ENCODE data around the gene BNIP5.

Gene BNIP5

DNA sequence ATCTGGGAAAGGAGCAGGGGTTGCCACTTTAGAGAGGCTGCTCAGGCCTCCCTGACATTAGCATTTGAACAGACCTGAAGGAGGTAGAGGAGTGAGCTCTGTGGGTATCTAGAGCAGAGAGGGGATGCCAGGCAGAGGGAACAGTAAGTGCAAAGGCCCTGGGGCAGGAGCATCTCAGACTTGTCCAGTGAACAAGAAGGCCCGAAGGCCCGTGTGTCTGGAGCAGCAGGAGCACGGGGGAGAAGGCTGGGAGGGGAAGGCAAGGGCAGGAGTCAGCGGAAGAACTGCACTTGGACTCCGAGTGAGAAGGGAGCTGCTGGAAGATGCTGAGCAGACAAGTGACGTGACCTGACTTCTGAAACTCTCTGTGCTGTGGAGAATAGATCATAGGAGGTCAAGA, 35.4 kb upstream of the BNIP5 start:
- Histone ChIP-seq H3K36me3 (no peaks in the 10 kb centered on the region), H3K9me3 (no peaks in the 10 kb centered on the region), H3K27me3 (no peaks in the 10 kb centered on the region), H3K27ac (no peak overlapping the region), H3K4me3 (ENCODE audit: low read depth in 1 of 2, low read length in 1 of 2) (no peak overlapping the region), H3K4me1 (ENCODE audit: control insufficient read depth in 1 of 2, insufficient read depth in 1 of 2, low read depth in 1 of 2, low read length in 1 of 2) (peaks cover 48 to 54% of the 10 kb centered on the region in 2 experiments)
- TF ChIP-seq, protein P1, sequence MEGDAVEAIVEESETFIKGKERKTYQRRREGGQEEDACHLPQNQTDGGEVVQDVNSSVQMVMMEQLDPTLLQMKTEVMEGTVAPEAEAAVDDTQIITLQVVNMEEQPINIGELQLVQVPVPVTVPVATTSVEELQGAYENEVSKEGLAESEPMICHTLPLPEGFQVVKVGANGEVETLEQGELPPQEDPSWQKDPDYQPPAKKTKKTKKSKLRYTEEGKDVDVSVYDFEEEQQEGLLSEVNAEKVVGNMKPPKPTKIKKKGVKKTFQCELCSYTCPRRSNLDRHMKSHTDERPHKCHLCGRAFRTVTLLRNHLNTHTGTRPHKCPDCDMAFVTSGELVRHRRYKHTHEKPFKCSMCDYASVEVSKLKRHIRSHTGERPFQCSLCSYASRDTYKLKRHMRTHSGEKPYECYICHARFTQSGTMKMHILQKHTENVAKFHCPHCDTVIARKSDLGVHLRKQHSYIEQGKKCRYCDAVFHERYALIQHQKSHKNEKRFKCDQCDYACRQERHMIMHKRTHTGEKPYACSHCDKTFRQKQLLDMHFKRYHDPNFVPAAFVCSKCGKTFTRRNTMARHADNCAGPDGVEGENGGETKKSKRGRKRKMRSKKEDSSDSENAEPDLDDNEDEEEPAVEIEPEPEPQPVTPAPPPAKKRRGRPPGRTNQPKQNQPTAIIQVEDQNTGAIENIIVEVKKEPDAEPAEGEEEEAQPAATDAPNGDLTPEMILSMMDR (IDR thresholded peaks at IDR 0.05) = no peak

DNA sequence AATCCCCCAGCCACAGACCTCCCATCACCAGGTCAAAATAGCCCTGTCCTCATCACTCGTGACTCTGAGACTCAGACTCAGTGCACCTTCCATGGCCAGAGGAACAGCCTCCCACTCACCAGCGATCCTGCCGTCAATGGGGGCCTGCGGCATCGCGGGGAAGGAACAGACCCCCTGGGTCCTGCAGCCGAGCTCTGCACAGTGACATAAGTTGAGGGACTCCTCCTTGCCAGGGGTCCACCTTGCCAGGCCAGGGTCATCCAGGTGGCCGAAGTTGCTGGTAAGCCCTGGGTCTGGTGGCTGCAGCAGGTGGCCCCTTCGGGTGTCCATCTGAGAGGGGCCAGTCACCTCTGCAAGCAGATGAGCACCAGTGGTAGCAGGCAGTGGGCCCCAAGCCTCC, 34.5 kb upstream of the BNIP5 start:
- Histone ChIP-seq H3K4me3 (ENCODE audit: low read depth in 1 of 2, low read length in 1 of 2) (no peak overlapping the region), H3K36me3 (no peaks in the 10 kb centered on the region)
- TF ChIP-seq, protein P1 (IDR thresholded peaks at IDR 0.05) = no peak

DNA sequence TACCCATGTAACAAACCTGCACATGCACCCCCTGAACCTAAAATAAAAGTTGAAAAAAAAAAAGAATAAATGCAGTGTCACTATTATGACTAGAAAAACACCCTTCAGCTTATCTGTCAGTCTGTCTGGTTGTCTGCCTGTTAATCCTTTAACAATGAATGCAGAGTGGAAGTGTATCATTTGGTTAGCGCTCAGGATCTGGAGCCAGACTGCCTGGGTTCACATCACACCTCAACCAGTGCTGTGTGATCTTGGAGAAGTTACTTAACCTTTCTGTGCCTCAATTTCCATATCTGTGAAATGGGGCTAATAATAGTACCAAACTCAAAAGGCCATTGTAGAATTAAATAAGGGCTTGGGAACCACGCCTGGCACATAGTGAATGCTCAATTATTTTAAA, 34.0 kb upstream of the BNIP5 start:
- H3K27me3 ChIP-seq = no peaks in the 10 kb centered on the region
- no peaks in the 10 kb centered on the region for H3K9me3 ChIP-seq
- H3K36me3 ChIP-seq = no peaks in the 10 kb centered on the region
- peaks cover 56 to 65% of the 10 kb centered on the region in 2 experiments for H3K4me1 ChIP-seq (ENCODE audit: control insufficient read depth in 1 of 2, insufficient read depth in 1 of 2, low read depth in 1 of 2, low read length in 1 of 2)
- H3K4me3 ChIP-seq (ENCODE audit: low read depth in 1 of 2, low read length in 1 of 2) = no peak overlapping the region
- TF ChIP-seq, protein P1 (IDR thresholded peaks at IDR 0.05) = no peak
- no peak overlapping the region for H3K27ac ChIP-seq

More for the DNA sequence above, 34.5 kb upstream of the BNIP5 start:
- Histone ChIP-seq H3K9me3 (no peaks in the 10 kb centered on the region), H3K4me1 (ENCODE audit: control insufficient read depth in 1 of 2, insufficient read depth in 1 of 2, low read depth in 1 of 2, low read length in 1 of 2) (peaks cover 56 to 63% of the 10 kb centered on the region in 2 experiments), H3K27me3 (no peaks in the 10 kb centered on the region), H3K27ac (no peak overlapping the region)

DNA sequence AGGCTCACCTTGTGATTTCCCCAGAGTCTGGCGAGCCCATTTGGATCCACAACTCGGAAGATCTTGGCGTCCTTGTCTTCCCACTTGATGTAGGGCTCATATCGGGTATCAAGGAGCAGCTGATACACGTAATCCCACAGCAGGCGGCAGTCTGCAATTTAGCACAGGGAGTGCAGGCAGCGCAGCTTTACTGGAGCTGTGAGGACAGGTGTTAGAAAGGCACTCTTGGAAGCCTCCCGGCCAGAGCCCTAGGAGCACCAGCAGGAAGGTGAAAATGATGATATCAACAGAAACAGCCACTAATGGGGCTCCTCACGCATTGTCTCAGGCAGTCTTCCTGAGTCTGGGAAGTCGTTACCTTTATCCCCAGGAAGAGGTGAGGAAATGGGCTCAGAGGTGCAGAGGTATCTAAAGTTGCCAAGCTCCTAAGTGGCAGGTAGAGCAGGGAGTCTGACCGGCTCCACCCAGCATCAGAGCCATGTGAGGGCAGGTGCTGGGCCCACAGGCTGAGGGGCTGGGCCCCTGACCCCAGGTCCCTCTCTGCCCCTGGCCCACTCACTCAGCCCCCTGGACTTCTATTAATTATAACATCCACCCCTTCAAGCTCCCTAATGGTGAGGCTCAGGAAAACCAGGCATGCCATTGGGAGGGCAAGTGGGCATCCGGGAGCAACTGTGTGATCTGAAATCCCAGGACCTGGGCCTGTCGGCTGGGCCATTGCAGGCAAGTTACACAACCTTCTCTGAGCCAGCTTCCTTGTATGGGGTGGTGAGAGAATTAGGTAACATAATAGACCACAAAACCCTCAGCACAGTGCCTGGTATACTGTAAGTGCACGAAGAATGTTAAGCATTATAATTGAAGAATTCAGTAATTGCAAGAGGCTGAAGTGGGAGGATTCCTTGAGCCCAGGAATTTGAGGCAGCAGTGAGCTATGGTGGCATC, 32.5 kb upstream of the BNIP5 start:
- Histone ChIP-seq H3K4me3 (ENCODE audit: low read depth in 1 of 2, low read length in 1 of 2) (peak overlapping the region; percentile 22 to 54), H3K9me3 (no peaks in the 10 kb centered on the region), H3K4me1 (ENCODE audit: control insufficient read depth in 1 of 2, insufficient read depth in 1 of 2, low read depth in 1 of 2, low read length in 1 of 2) (peaks cover 62 to 73% of the 10 kb centered on the region in 2 experiments), H3K27ac (peak overlapping the region; percentile 87), H3K36me3 (no peaks in the 10 kb centered on the region), H3K27me3 (no peaks in the 10 kb centered on the region)
- TF ChIP-seq, protein P1 (IDR thresholded peaks at IDR 0.05) = no peak

DNA sequence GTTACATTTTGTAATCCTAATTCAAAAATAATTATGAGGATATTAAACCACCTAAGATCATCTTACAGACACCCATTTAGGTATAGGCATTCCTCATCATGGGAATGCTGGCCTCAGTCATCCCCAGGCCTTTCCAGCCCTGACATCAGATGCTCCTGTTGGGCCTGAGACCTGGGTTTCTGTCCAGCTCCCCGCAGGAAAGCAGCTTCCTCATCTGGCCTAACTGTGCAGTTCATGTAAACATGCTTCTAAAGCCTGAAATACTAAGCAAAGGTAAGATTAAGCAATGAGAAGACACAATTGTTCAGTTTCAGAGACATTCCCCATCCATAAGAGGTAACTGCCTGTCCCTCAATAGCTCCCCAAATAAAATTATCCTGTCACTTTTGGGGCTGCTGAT, 31.7 kb upstream of the BNIP5 start:
- Histone ChIP-seq H3K4me1 (ENCODE audit: control insufficient read depth in 1 of 2, insufficient read depth in 1 of 2, low read depth in 1 of 2, low read length in 1 of 2) (peaks cover 59 to 75% of the 10 kb centered on the region in 2 experiments), H3K36me3 (no peaks in the 10 kb centered on the region), H3K27me3 (no peaks in the 10 kb centered on the region), H3K4me3 (ENCODE audit: low read depth in 1 of 2, low read length in 1 of 2) (peak overlapping the region in 1 of 2 experiments; percentile 54), H3K9me3 (no peaks in the 10 kb centered on the region), H3K27ac (peak overlapping the region; percentile 87)
- TF ChIP-seq, protein P1 (IDR thresholded peaks at IDR 0.05) = no peak

Data from neutrophil (primary cell).